Neural cell (in vitro differentiated cells): ENCODE data around the gene EGR4. TPM values are rescaled to one million over a fixed set of nuclear protein-coding genes. Genes with fewer than 3 reads are reported as not detected.

Experiments used
- H2AFZ ChIP-seq: fragments of 200-600, 300-800 bp; sonication (generic), shearing (Covaris generic); 2 replicates; pipeline ENCODE4 v1.6.0; 2014; ENCODE audit warnings: low read depth, mild to moderate bottlenecking, antibody characterized with exemption, low read length, moderate library complexity
- H3F3A ChIP-seq: fragments of 200-600 bp; shearing (Covaris generic); 2 replicates; pipeline ENCODE4 v1.6.1; 2016; ENCODE audit warnings: mild to moderate bottlenecking, moderate library complexity, mixed read lengths, antibody characterized with exemption, low read length; ENCODE audit not compliant: insufficient read depth, poor library complexity, severe bottlenecking
- H3K27ac ChIP-seq: fragments of 200-600, 300-800 bp; sonication (generic), shearing (Covaris generic); 2 replicates; pipeline ENCODE4 v1.5.1; 2014; ENCODE audit warnings: mild to moderate bottlenecking, low read length, moderate library complexity
- H3K27me3 ChIP-seq: fragments of 300-800, 200-600 bp; sonication (generic), shearing (Covaris generic); 2 replicates; pipeline ENCODE4 v1.6.0; 2014; ENCODE audit warnings: mild to moderate bottlenecking, low read depth, low read length, moderate library complexity; ENCODE audit not compliant: insufficient read depth
- H3K36me3 ChIP-seq: fragments of 300-800, 200-600 bp; sonication (generic), shearing (Covaris generic); 2 replicates; pipeline ENCODE4 v1.5.1; 2014; ENCODE audit warnings: mild to moderate bottlenecking, antibody characterized with exemption, low read length, moderate library complexity; ENCODE audit not compliant: insufficient read depth
- H3K4me2 ChIP-seq: fragments of 300-800, 200-600 bp; sonication (generic), shearing (Covaris generic); 2 replicates; pipeline ENCODE4 v1.6.0; 2014; ENCODE audit warnings: mild to moderate bottlenecking, low read length
- H3K4me3 ChIP-seq: fragments of 300-800, 200-600 bp; sonication (generic), shearing (Covaris generic); 2 replicates; pipeline ENCODE4 v1.5.1; 2014; ENCODE audit warnings: mild to moderate bottlenecking, low read length, moderate library complexity
- H3K79me2 ChIP-seq: fragments of 200-600 bp; shearing (Covaris generic); replicated peaks from 2 replicates; pipeline ENCODE4 v1.6.0; 2014; ENCODE audit warnings: mild to moderate bottlenecking, low read length, moderate library complexity; ENCODE audit not compliant: insufficient read depth
- H3K9ac ChIP-seq: fragments of 300-800, 200-600 bp; sonication (generic), shearing (Covaris generic); 2 replicates; pipeline ENCODE4 v1.6.1; 2016; ENCODE audit warnings: mild to moderate bottlenecking, low read length, mixed read lengths
- H3K9me2 ChIP-seq: fragments of 200-600 bp; shearing (Covaris generic); 2 replicates; pipeline ENCODE4 v1.6.1; 2016; ENCODE audit warnings: mild to moderate bottlenecking, low read length, mixed read lengths; ENCODE audit not compliant: insufficient read depth
- H3K9me3 ChIP-seq: fragments of 200-600, 300-800 bp; sonication (generic), shearing (Covaris generic); 2 replicates; pipeline ENCODE4 v1.6.1; 2016; ENCODE audit warnings: mild to moderate bottlenecking, mixed run types, low read length, moderate library complexity, mixed read lengths
- H4K20me1 ChIP-seq: fragments of 200-600 bp; shearing (Covaris generic); 2 replicates; pipeline ENCODE4 v1.6.1; 2016; ENCODE audit warnings: mild to moderate bottlenecking, mixed run types; ENCODE audit not compliant: insufficient read depth
- CTCF ChIP-seq: fragments of 450-650 bp; IDR thresholded peaks from 2 replicates; pipeline ENCODE4 v1.5.1; 2014; ENCODE audit warnings: antibody characterized with exemption, mild to moderate bottlenecking, moderate library complexity; ENCODE audit not compliant: poor library complexity, severe bottlenecking
- EP300 ChIP-seq: fragments of 450-650 bp; conservative IDR thresholded peaks from 2 replicates; pipeline ENCODE4 v1.6.1; 2014; ENCODE audit warnings: antibody characterized with exemption, mild to moderate bottlenecking, moderate library complexity; ENCODE audit not compliant: poor library complexity, severe bottlenecking
- EZH2 ChIP-seq: fragments of 200-600, 300-800 bp; shearing (Covaris generic), sonication (generic); IDR thresholded peaks from 2 replicates; pipeline ENCODE4 v1.6.1; 2014; ENCODE audit warnings: antibody characterized with exemption, low read length, borderline replicate concordance, mild to moderate bottlenecking; ENCODE audit not compliant: insufficient read depth, poor library complexity, severe bottlenecking
- MXI1 ChIP-seq: fragments of 450-650 bp; conservative IDR thresholded peaks from 2 replicates; pipeline ENCODE4 v1.6.1; 2014; ENCODE audit warnings: antibody characterized with exemption, mild to moderate bottlenecking; ENCODE audit not compliant: poor library complexity, severe bottlenecking
- POLR2AphosphoS5 ChIP-seq: IDR thresholded peaks from 2 replicates; pipeline ENCODE4 v1.6.1; 2012
- RAD21 ChIP-seq: fragments of 450-650 bp; conservative IDR thresholded peaks from 2 replicates; pipeline ENCODE4 v1.6.1; 2014; ENCODE audit warnings: antibody characterized with exemption, mild to moderate bottlenecking, moderate library complexity
- REST ChIP-seq: IDR thresholded peaks from 2 replicates; pipeline ENCODE4 v1.6.1; 2012; ENCODE audit warnings: borderline replicate concordance
- SMC3 ChIP-seq: fragments of 450-650 bp; conservative IDR thresholded peaks from 2 replicates; pipeline ENCODE4 v1.6.1; 2014; ENCODE audit warnings: antibody characterized with exemption, mild to moderate bottlenecking, moderate library complexity; ENCODE audit not compliant: poor library complexity
- TAF1 ChIP-seq: IDR thresholded peaks from 2 replicates; pipeline ENCODE4 v1.6.1; 2012; ENCODE audit warnings: low read depth
- polyA plus RNA-seq: library from polyadenylated mRNA; depleted of rRNA; stranded (reverse); fragments of >200 nt; gene quantifications from 2 replicates; pipeline ENCODE4 v1.2.3, GENCODE V29; 2014

The EGR4 gene
- polyA plus RNA-seq, 1 donor from 2014 or later: not detected

GRCh38 chr2:73269686-73270465, 23.5 kb downstream of the EGR4 start:
- no peaks in the 10 kb centered on the region for H3F3A ChIP-seq
- H3K9me3 ChIP-seq: no peaks in the 10 kb centered on the region
- no peaks in the 10 kb centered on the region for H3K36me3 ChIP-seq
- H3K4me2 ChIP-seq: no peak overlapping the region
- no peak overlapping the region for H2AFZ ChIP-seq
- H3K27ac ChIP-seq: no peak overlapping the region
- peak overlapping the region; percentile 23 for H3K9ac ChIP-seq
- H3K79me2 ChIP-seq: no peaks in the 10 kb centered on the region
- no peaks in the 10 kb centered on the region for H4K20me1 ChIP-seq
- H3K4me3 ChIP-seq: peak overlapping the region; percentile 54
- H3K27me3 ChIP-seq: peaks cover 34% of the 10 kb centered on the region
- no peaks in the 10 kb centered on the region for H3K9me2 ChIP-seq
- TF ChIP-seq SMC3 (no peak), EP300 (no peak), MXI1 (no peak), RAD21 (no peak), POLR2AphosphoS5 (no peak), EZH2 (no peak), CTCF (no peak), TAF1 (no peak), REST (no peak)

- H3K27me3 ChIP-seq: peaks cover 34% of the 10 kb centered on the region
- peak overlapping the region; percentile 59 for H3K4me3 ChIP-seq
- H3K4me2 ChIP-seq: no peak overlapping the region
- no peak overlapping the region for H2AFZ ChIP-seq
- H3K27ac ChIP-seq: no peak overlapping the region
- no peaks in the 10 kb centered on the region for H3F3A ChIP-seq
- no peaks in the 10 kb centered on the region for H3K36me3 ChIP-seq
- no peaks in the 10 kb centered on the region for H3K9me2 ChIP-seq
- no peaks in the 10 kb centered on the region for H3K9me3 ChIP-seq
- H3K79me2 ChIP-seq: no peaks in the 10 kb centered on the region
- peak overlapping the region; percentile 23 for H3K9ac ChIP-seq
- peak; percentile 48 for TF ChIP-seq CTCF
- no peak for TF ChIP-seq TAF1
- no peaks in the 10 kb centered on the region for H4K20me1 ChIP-seq
Observed at GRCh38 chr2:73268830-73269685, 24.3 kb downstream of the EGR4 start.
